Spinal cord (tissue), 10 donors: ENCODE data around the gene PAGE4. TPM values are rescaled to one million over a fixed set of nuclear protein-coding genes. Genes with fewer than 3 reads are reported as not detected.
A peak's percentile ranks its signal among the peaks of the same experiment; 100 is the strongest.

ENCODE experiments used
- DNase-seq, 6 donors: peaks; one replicate each; pipeline versions ENCODE4 v3.0.0 to v3.0.0-alpha.2; 2013 to 2015; ENCODE audit warnings: low spot score in 6 of 6, low read depth in 4 of 6
- H3K27ac ChIP-seq: one replicate; pipeline ENCODE4 v1.5.1; 2013; ENCODE audit warnings: low read depth, low read length, control low read depth
- H3K27me3 ChIP-seq: one replicate; pipeline ENCODE4 v1.6.1; 2013; ENCODE audit warnings: low read length; ENCODE audit not compliant: control insufficient read depth, insufficient read depth
- H3K36me3 ChIP-seq: one replicate; pipeline ENCODE4 v1.6.1; 2013; ENCODE audit warnings: low read length; ENCODE audit not compliant: control insufficient read depth, insufficient read depth
- H3K4me1 ChIP-seq: one replicate; pipeline ENCODE4 v1.6.1; 2013; ENCODE audit warnings: low read length; ENCODE audit not compliant: control insufficient read depth, insufficient read depth
- H3K4me3 ChIP-seq: one replicate; pipeline ENCODE4 v1.5.1; 2013; ENCODE audit warnings: low read depth, low read length, control low read depth
- H3K9me3 ChIP-seq: one replicate; pipeline ENCODE4 v1.6.1; 2013; ENCODE audit warnings: low read length; ENCODE audit not compliant: control insufficient read depth, insufficient read depth
- WGBS: methylation state at CpG from one replicate; pipeline ENCODE4 v1.1.5; 2013; ENCODE audit warnings: missing lambda C conversion rate; ENCODE audit not compliant: insufficient coverage; 5-methylcytosine and 5-hydroxymethylcytosine counted together
- polyA plus RNA-seq, 2 donors: library from polyadenylated mRNA; unstranded; fragments of 120-200 nt; gene quantifications; one replicate each; pipeline ENCODE4 v1.2.1, GENCODE V29; 2013; ENCODE audit not compliant: insufficient read length in 2 of 2
- total RNA-seq, 2 donors: library from RNA; depleted of rRNA in 1 of 2; stranded (reverse); fragments of 120-200 nt in 1 of 2; fragments of >200 nt in 1 of 2; gene quantifications; one replicate each; pipeline versions ENCODE4 v1.2.3 to v1.2.4, GENCODE V29; 2013 to 2014
- donor health status: healthy.

Gene PAGE4
- total and polyA plus RNA-seq, 4 donors = 0.55 TPM; not detected in 3

GRCh38 chrX:49860867-49861535, 31.9 kb downstream of the PAGE4 start:
- H3K4me1 ChIP-seq = no peaks in the 10 kb centered on the region
- no peaks in the 10 kb centered on the region for H3K27me3 ChIP-seq
- H3K9me3 ChIP-seq = no peaks in the 10 kb centered on the region
- H3K36me3 ChIP-seq = no peaks in the 10 kb centered on the region
- WGBS = 46% methylated on average over 2 of the region's 2 CpGs
- DNase-seq = no peak
- no peak overlapping the region for H3K27ac ChIP-seq
- H3K4me3 ChIP-seq = no peak overlapping the region

DNA sequence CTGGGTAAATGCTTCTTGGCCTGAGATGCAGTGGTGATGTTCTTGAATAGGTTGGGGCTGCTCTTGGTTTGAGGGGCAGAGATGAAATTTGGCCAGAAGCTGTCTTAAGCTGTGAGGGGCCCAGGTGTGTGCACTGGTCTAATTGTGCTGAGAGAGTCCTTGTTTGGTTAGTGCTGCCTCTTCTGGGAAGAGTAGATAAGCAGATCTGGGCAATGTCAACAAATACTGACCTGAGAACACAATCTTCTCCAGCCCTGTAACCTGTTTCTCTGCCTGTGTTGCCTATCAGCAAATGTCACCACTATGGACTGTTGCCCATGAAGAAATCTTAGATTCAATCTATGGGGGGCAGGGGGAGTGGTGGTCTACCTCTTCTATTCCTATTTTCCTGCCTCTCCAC, 33.0 kb downstream of the PAGE4 start:
- H3K27me3 ChIP-seq = no peaks in the 10 kb centered on the region
- H3K4me3 ChIP-seq = no peak overlapping the region
- no peaks in the 10 kb centered on the region for H3K36me3 ChIP-seq
- H3K9me3 ChIP-seq = no peaks in the 10 kb centered on the region
- H3K4me1 ChIP-seq = no peaks in the 10 kb centered on the region
- DNase-seq = no peak
- H3K27ac ChIP-seq = no peak overlapping the region

GRCh38 chrX:49868739-49869138, 39.6 kb downstream of the PAGE4 start:
- no peaks in the 10 kb centered on the region for H3K9me3 ChIP-seq
- DNase-seq = no peak
- H3K4me3 ChIP-seq = no peak overlapping the region
- no peaks in the 10 kb centered on the region for H3K4me1 ChIP-seq
- H3K27me3 ChIP-seq = no peaks in the 10 kb centered on the region
- no peak overlapping the region for H3K27ac ChIP-seq
- WGBS = no CpG with 5 or more reads among the region's 1 CpG
- H3K36me3 ChIP-seq = no peaks in the 10 kb centered on the region

- no peak overlapping the region for H3K4me3 ChIP-seq
- peaks cover 17% of the 10 kb centered on the region for H3K4me1 ChIP-seq
- H3K27ac ChIP-seq = no peak overlapping the region
- DNase-seq = peak in 3 of 6 donors; percentile 35 to 87 (median 72)
- no peaks in the 10 kb centered on the region for H3K27me3 ChIP-seq
- 13% methylated on average over 1 of the region's 3 CpGs for WGBS
- H3K9me3 ChIP-seq = no peaks in the 10 kb centered on the region
- H3K36me3 ChIP-seq = no peaks in the 10 kb centered on the region
Observed at GRCh38 chrX:49876750-49877149, 47.6 kb downstream of the PAGE4 start.

DNA sequence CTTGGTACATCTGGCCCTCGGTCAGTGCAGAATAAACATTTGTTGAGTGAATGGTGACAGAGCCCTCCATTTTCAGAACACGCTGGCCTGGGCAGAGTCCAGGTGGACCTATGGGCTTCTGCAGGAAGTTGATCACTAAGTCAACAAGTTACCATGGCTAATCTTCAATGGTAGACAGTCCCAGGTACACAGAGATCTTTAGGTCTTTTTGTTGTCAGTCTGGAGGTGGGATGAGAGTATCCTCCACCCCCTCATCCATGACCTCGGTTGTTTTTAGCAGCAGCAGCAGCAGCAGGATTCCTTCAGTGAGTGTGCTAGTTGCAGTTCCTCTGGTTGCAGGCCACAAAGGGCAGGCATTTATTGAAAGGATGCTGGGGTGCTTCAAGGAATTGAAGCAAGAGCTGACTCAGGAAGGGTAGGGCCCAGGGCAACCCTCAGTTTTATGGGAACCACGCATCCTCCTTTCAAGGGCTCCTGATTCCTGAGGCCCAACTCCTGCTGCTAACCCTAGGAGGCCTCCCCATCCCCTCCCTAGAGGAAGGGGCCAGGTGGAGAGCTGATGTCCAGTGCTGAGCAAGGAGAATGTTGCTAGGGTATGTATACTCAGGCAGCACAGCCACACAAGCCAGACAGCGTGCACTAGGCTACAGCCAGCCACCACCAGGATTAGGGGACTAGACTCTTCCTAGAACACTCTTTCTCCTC, 48.4 kb downstream of the PAGE4 start:
- H3K9me3 ChIP-seq = no peaks in the 10 kb centered on the region
- no peak overlapping the region for H3K4me3 ChIP-seq
- WGBS = 71% methylated on average over 3 of the region's 5 CpGs
- no peaks in the 10 kb centered on the region for H3K36me3 ChIP-seq
- H3K4me1 ChIP-seq = peaks cover 17% of the 10 kb centered on the region
- H3K27me3 ChIP-seq = no peaks in the 10 kb centered on the region
- no peak overlapping the region for H3K27ac ChIP-seq
- DNase-seq = no peak

GRCh38 chrX:49878128-49878833, 49.2 kb downstream of the PAGE4 start:
- DNase-seq = no peak

GRCh38 chrX:49878834-49879655, 49.9 kb downstream of the PAGE4 start, which contains the start of gene USP27X:
Gene USP27X (plus strand): TSS chrX:49879484. CDS start chrX:49880308, 824 bp downstream.
- peaks cover 17% of the 10 kb centered on the region for H3K4me1 ChIP-seq
- no peaks in the 10 kb centered on the region for H3K27me3 ChIP-seq
- no peaks in the 10 kb centered on the region for H3K9me3 ChIP-seq
- peak within 1 kb of the TSS; percentile 87 for H3K27ac ChIP-seq
- peak within 1 kb of the TSS; percentile 30 for H3K4me3 ChIP-seq
- no peaks in the 10 kb centered on the region for H3K36me3 ChIP-seq
- WGBS = 27% methylated on average over 59 of the region's 60 CpGs
- peak; percentile 62 to 97 (median 79) for DNase-seq

More at GRCh38 chrX:49878128-49878833, 49.2 kb downstream of the PAGE4 start:
- H3K27me3 ChIP-seq = no peaks in the 10 kb centered on the region
- H3K4me3 ChIP-seq = peak overlapping the region; percentile 30
- peak overlapping the region; percentile 87 for H3K27ac ChIP-seq
- no peaks in the 10 kb centered on the region for H3K36me3 ChIP-seq
- 42% methylated on average over 26 of the region's 28 CpGs for WGBS
- no peaks in the 10 kb centered on the region for H3K9me3 ChIP-seq
- peaks cover 17% of the 10 kb centered on the region for H3K4me1 ChIP-seq

- peak in 2 of 6 donors; percentile 19 to 42 for DNase-seq
- peak overlapping the region; percentile 61 for H3K27ac ChIP-seq
Observed at GRCh38 chrX:49879656-49880277, 50.7 kb downstream of the PAGE4 start.

DNA sequence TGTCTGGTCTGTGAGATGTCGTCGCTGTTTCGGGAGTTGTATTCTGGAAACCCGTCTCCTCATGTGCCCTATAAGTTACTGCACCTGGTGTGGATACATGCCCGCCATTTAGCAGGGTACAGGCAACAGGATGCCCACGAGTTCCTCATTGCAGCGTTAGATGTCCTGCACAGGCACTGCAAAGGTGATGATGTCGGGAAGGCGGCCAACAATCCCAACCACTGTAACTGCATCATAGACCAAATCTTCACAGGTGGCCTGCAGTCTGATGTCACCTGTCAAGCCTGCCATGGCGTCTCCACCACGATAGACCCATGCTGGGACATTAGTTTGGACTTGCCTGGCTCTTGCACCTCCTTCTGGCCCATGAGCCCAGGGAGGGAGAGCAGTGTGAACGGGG, 51.6 kb downstream of the PAGE4 start:
- H3K9me3 ChIP-seq = no peaks in the 10 kb centered on the region
- no peak overlapping the region for H3K4me3 ChIP-seq
- no peak for DNase-seq
- no peaks in the 10 kb centered on the region for H3K27me3 ChIP-seq
- peaks cover 17% of the 10 kb centered on the region for H3K4me1 ChIP-seq
- no peak overlapping the region for H3K27ac ChIP-seq
- 73% methylated on average over 11 of the region's 12 CpGs for WGBS
- no peaks in the 10 kb centered on the region for H3K36me3 ChIP-seq

More at GRCh38 chrX:49879656-49880277, 50.7 kb downstream of the PAGE4 start:
- H3K4me1 ChIP-seq = peaks cover 17% of the 10 kb centered on the region
- no peaks in the 10 kb centered on the region for H3K9me3 ChIP-seq
- 21% methylated on average over 47 of the region's 55 CpGs for WGBS
- peak overlapping the region; percentile 30 for H3K4me3 ChIP-seq
- no peaks in the 10 kb centered on the region for H3K36me3 ChIP-seq
- H3K27me3 ChIP-seq = no peaks in the 10 kb centered on the region
